HepG2 (cell line): ENCODE results near the gene PLSCR1. TPM values are rescaled to one million over a fixed set of nuclear protein-coding genes. Genes with fewer than 3 reads are reported as not detected.

Experiments used
- ATAC-seq: fragments of 200-7000 bp; cut with Tn5 transposase; 3 replicates; pipeline ENCODE4 v1.9.1; 2020; ENCODE audit warnings: mild to moderate bottlenecking, moderate library complexity
- BruUV-seq: library from RNA; stranded (reverse); fragments of 400-500 nt; replicated peaks from 2 replicates; lab custom pipeline; 2021; lab: Mats Ljungman, UMichigan
- CTCF ChIA-PET: fragments of 300-600 bp; formaldehyde crosslinking; extraction: SDS; loops from one replicate; lab custom pipeline; 2021; ENCODE audit warnings: low total read pairs, inconsistent platforms, low intra/inter-chr PET ratio; lab: Yijun Ruan, JAX
- POLR2A ChIA-PET: fragments of 350-600 bp; sonication (Branson Sonifier 250); formaldehyde crosslinking; loops from one replicate; lab custom pipeline; 2020; ENCODE audit warnings: antibody characterized with exemption, inconsistent platforms; lab: Yijun Ruan, JAX
- DNase-seq: peaks from one replicate; pipeline ENCODE4 v3.0.0-alpha.2; 2015; ENCODE audit warnings: low spot score
- FAIRE-seq: peaks from 3 replicates; lab custom pipeline; 2011; peaks lifted over from hg19 to GRCh38; lab: Jason Lieb, UNC
- H2AFZ ChIP-seq: one replicate; pipeline ENCODE4 v1.6.1; 2011; ENCODE audit warnings: low read length, inconsistent platforms
- H3K27ac ChIP-seq: fragments of 300-600 bp; 3 replicates; pipeline ENCODE4 v1.8.0; 2011; ENCODE audit warnings: mixed run types, mild to moderate bottlenecking, mixed read lengths, low read length, inconsistent platforms; ENCODE audit not compliant: insufficient read depth; ENCODE audit errors: extremely low read length
- H3K27me3 ChIP-seq, 2 experiments: fragments of 200-600 bp in 1 of 2; 2 replicates in 1 of 2; 3 replicates in 1 of 2; pipeline versions ENCODE4 v1.6.0 to v1.8.0; 2011; ENCODE audit warnings: low read length in 2 of 2, mild to moderate bottlenecking in 2 of 2, moderate library complexity in 2 of 2, inconsistent platforms in 1 of 2; ENCODE audit not compliant: insufficient read depth in 2 of 2, control insufficient read depth in 1 of 2
- H3K36me3 ChIP-seq, 2 experiments: fragments of 200-600 bp in 1 of 2; replicated peaks in 1 of 2; 2 replicates in 1 of 2; 3 replicates in 1 of 2; pipeline versions ENCODE4 v1.5.1 to v1.8.0; 2011; ENCODE audit warnings: low read length in 2 of 2, inconsistent platforms in 1 of 2; ENCODE audit not compliant: insufficient read depth in 2 of 2, control insufficient read depth in 1 of 2
- H3K4me1 ChIP-seq: 2 replicates; pipeline ENCODE4 v1.5.1; 2012; ENCODE audit warnings: low read length, inconsistent platforms; ENCODE audit not compliant: insufficient read depth
- H3K4me2 ChIP-seq: 2 replicates; pipeline ENCODE4 v1.6.0; 2011; ENCODE audit warnings: low read depth, low read length, inconsistent platforms
- H3K4me3 ChIP-seq, 3 experiments: fragments of 200-600 bp in 1 of 3; sonication (generic), shearing (Covaris generic) in 1 of 3; replicated peaks in 1 of 3; 2 replicates each; pipeline ENCODE4 v1.5.1; 2011 to 2016; ENCODE audit warnings: low read length in 3 of 3, inconsistent platforms in 2 of 3, low read depth in 2 of 3, mild to moderate bottlenecking in 2 of 3, control low read depth in 1 of 3, mixed read lengths in 1 of 3; ENCODE audit not compliant: insufficient read depth in 1 of 3
- H3K79me2 ChIP-seq: one replicate; pipeline ENCODE4 v1.6.1; 2011; ENCODE audit warnings: low read length, inconsistent platforms; ENCODE audit not compliant: insufficient read depth
- H3K9ac ChIP-seq: 2 replicates; pipeline ENCODE4 v1.6.0; 2011; ENCODE audit warnings: mild to moderate bottlenecking, low read depth, low read length, inconsistent platforms; ENCODE audit not compliant: insufficient read depth
- H3K9me3 ChIP-seq: 2 replicates; pipeline ENCODE4 v1.5.1; 2012; ENCODE audit warnings: mild to moderate bottlenecking, low read length
- H4K20me1 ChIP-seq: 2 replicates; pipeline ENCODE4 v1.6.0; 2011; ENCODE audit warnings: inconsistent platforms, mild to moderate bottlenecking, low read length, moderate library complexity; ENCODE audit not compliant: insufficient read depth
- CAMTA2 ChIP-seq: sonication (generic); formaldehyde crosslinking; IDR thresholded peaks from 2 replicates; pipeline ENCODE4 v1.4.0; 2020; ENCODE audit warnings: mild to moderate bottlenecking, missing genetic modification reagents, borderline replicate concordance
- EED ChIP-seq: sonication (generic); formaldehyde crosslinking; IDR thresholded peaks from 2 replicates; pipeline ENCODE4 v1.5.0; 2020; ENCODE audit warnings: mild to moderate bottlenecking, missing genetic modification reagents
- EHMT2 ChIP-seq: fragments of 200-600 bp; sonication (generic); IDR thresholded peaks from 2 replicates; pipeline ENCODE4 v1.7.0; 2017; ENCODE audit warnings: antibody characterized with exemption, low read depth, low read length, borderline replicate concordance
- FIP1L1 ChIP-seq: fragments of 200-400 bp; formaldehyde crosslinking; IDR thresholded peaks from 2 replicates; pipeline ENCODE4 v1.6.1; 2018; ENCODE audit warnings: low read depth, mild to moderate bottlenecking, low read length, moderate library complexity, borderline replicate concordance; ENCODE audit not compliant: insufficient read depth
- HDAC1 ChIP-seq: sonication (generic); formaldehyde crosslinking; IDR thresholded peaks from 2 replicates; pipeline ENCODE4 v1.5.1; 2020; ENCODE audit warnings: mild to moderate bottlenecking, missing genetic modification reagents
- HNF4G ChIP-seq, 2 experiments: sonication (generic) in 1 of 2; formaldehyde crosslinking in 1 of 2; IDR thresholded peaks; 2 replicates each; pipeline versions ENCODE4 v1.4.0 to v1.6.1; 2011 to 2020; ENCODE audit warnings: borderline replicate concordance in 2 of 2, low read depth in 2 of 2, mild to moderate bottlenecking in 2 of 2, low read length in 1 of 2, missing genetic modification reagents in 1 of 2, moderate library complexity in 1 of 2
- KLF9 ChIP-seq: IDR thresholded peaks from 2 replicates; pipeline ENCODE4 v1.6.1; 2016; ENCODE audit warnings: low read depth
- RARG ChIP-seq: sonication (generic); formaldehyde crosslinking; IDR thresholded peaks from 2 replicates; pipeline ENCODE4 v1.4.0; 2020; ENCODE audit warnings: low read depth, mild to moderate bottlenecking, missing genetic modification reagents
- ZNF343 ChIP-seq: sonication (generic); formaldehyde crosslinking; IDR thresholded peaks from 2 replicates; pipeline ENCODE4 v1.4.0; 2020; ENCODE audit warnings: mild to moderate bottlenecking, missing genetic modification reagents
- ZNF724P ChIP-seq: sonication (generic); formaldehyde crosslinking; IDR thresholded peaks from 2 replicates; pipeline ENCODE4 v1.8.0; 2022; ENCODE audit warnings: missing genetic modification reagents, borderline replicate concordance
- ZNF773 ChIP-seq: sonication (generic); formaldehyde crosslinking; IDR thresholded peaks from 2 replicates; pipeline ENCODE4 v1.4.0; 2020; ENCODE audit warnings: missing genetic modification reagents, borderline replicate concordance
- ZSCAN25 ChIP-seq: sonication (generic); formaldehyde crosslinking; IDR thresholded peaks from 2 replicates; pipeline ENCODE4 v1.8.0; 2022; ENCODE audit warnings: mild to moderate bottlenecking, missing genetic modification reagents
- WGBS: methylation state at CpG from one replicate; pipeline ENCODE4 v1.1.6; 2017; ENCODE audit warnings: low lambda C conversion rate; 5-methylcytosine and 5-hydroxymethylcytosine counted together
- in situ Hi-C: cut with HindIII; loops from 2 replicates; pipeline ENCODE4 v1.10.0; 2017; ENCODE audit warnings: low pct_unique_long_range_greater_than_20kb; ENCODE audit not compliant: extremely low pct_ligation_motif_present
- intact Hi-C: fragments of 100-400 bp; cut with micrococcal nuclease; formaldehyde crosslinking; loops from one replicate; pipeline ENCODE4 v1.10.0; 2022; ENCODE audit not compliant: unreplicated experiment
- polyA plus RNA-seq, 8 experiments: library from polyadenylated mRNA; depleted of rRNA in 3 of 8; stranded (reverse) in 7 of 8; unstranded in 1 of 8; fragments of >200 nt; fragmentation: Illumina TruSeq in 4 of 8; extraction: Trizol in 4 of 8; gene quantifications; 2 replicates each; pipeline versions ENCODE4 v1.2.1 to v1.2.3, GENCODE V29; 2011 to 2016; ENCODE audit warnings: low read depth in 4 of 8, missing spikeins in 1 of 8, mixed read lengths in 1 of 8; ENCODE audit not compliant: insufficient read depth in 1 of 8
- total RNA-seq, 5 experiments: library from RNA; depleted of rRNA; stranded (reverse); fragments of >200 nt; fragmentation: Illumina TruSeq; extraction: Trizol; gene quantifications; 2 replicates each; pipeline ENCODE4 v1.2.3, GENCODE V29; 2016; ENCODE audit warnings: low read depth in 1 of 5
- TF ChIP-seq, protein P1 (sequence below): fragments of 450-650 bp; IDR thresholded peaks from 2 replicates; pipeline ENCODE4 v1.6.1; 2017; ENCODE audit warnings: mild to moderate bottlenecking
- TF ChIP-seq, protein P2 (sequence below): sonication (generic); formaldehyde crosslinking; IDR thresholded peaks from 2 replicates; pipeline ENCODE4 v1.8.1; 2023; ENCODE audit warnings: mild to moderate bottlenecking, moderate library complexity, missing genetic modification reagents

The PLSCR1 gene
- total and polyA plus RNA-seq, 2 of the 13 experiments (the other 11 are each of a cell fraction or from before 2014, with no cell fraction given) = 33.8 to 34.1 TPM

DNA sequence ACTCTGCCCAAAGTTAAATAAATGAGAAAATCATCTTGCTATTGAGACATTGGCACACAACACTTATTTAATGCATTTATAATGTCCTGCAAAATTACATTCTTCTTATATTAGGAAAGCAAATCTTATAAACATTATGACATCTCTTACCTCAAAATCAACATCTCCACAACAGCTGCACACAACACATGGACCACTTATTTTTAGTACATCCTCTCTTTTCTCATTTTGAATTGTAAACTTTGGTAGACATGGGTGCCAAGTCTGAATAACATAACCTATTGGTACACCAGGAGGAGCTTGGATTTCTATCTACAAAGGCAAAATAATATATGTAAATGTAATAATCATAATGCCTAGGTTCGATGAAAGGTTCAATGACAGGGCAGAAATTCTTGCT is 23.0 kb downstream of the PLSCR1 start:
- no peak overlapping the region for H2AFZ ChIP-seq
- FAIRE-seq = no peak
- no peaks in the 10 kb centered on the region for H3K9me3 ChIP-seq
- no peak for TF ChIP-seq HNF4G (IDR thresholded peaks at IDR 0.05; ENCODE audit: borderline replicate concordance, low read depth, low read length)
- TF ChIP-seq HNF4G (CRISPR knock-in tag; IDR thresholded peaks at IDR 0.05; ENCODE audit: borderline replicate concordance, low read depth) = no peak
- TF ChIP-seq ZNF773 = no peak
- no peak for TF ChIP-seq RARG (CRISPR knock-in tag)
- H3K4me1 ChIP-seq = peaks cover 10% of the 10 kb centered on the region
- H3K27me3 ChIP-seq = no peaks in the 10 kb centered on the region
- intact Hi-C loops (no loop called here), in situ Hi-C loops (no loop called here)
- no peaks in the 10 kb centered on the region for H4K20me1 ChIP-seq
- BruUV-seq = no TSS peak
- H3K9ac ChIP-seq = no peak overlapping the region
- no peak overlapping the region for H3K4me2 ChIP-seq
- CTCF ChIA-PET = no interaction called here
- peaks cover 0 to 10% of the 10 kb centered on the region in 2 experiments; a peak in 3 of 5 replicates for H3K36me3 ChIP-seq
- WGBS = 100% methylated on average over 1 of the region's 1 CpG
- no peaks in the 10 kb centered on the region for H3K79me2 ChIP-seq
- POLR2A ChIA-PET = no interaction called here
- no peak overlapping the region for H3K27ac ChIP-seq
- no peak for ATAC-seq
- no peak overlapping the region for H3K4me3 ChIP-seq
- DNase-seq = no peak

DNA sequence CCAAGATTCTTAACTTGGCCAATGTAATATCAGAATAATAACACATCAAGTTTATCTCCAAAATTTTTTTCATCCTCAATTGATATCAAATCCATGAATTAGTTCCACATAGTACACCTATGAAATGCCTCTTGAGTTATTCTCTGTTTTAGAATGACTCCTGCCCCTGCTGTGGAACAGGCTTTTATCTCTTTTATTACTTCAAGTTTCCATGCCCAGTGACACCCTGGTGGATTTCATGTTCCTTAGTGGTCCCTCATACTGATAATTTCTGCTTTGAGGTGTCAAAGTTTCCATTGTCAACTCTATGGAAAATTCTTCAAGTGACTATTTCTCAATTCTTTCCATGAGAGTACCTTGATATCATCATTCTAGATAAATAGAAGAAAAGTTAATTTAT is 24.6 kb downstream of the PLSCR1 start:
- H3K9me3 ChIP-seq = no peaks in the 10 kb centered on the region
- H3K79me2 ChIP-seq = no peaks in the 10 kb centered on the region
- H3K4me2 ChIP-seq = no peak overlapping the region
- H3K27me3 ChIP-seq = no peaks in the 10 kb centered on the region
- no TSS peak for BruUV-seq
- H3K9ac ChIP-seq = no peak overlapping the region
- no peak overlapping the region for H2AFZ ChIP-seq
- in situ Hi-C loops = no loop called here
- CTCF ChIA-PET = no interaction called here
- peaks cover 10% of the 10 kb centered on the region for H3K4me1 ChIP-seq
- DNase-seq (no peak), FAIRE-seq (no peak)
- intact Hi-C loops = no loop called here
- no peaks in the 10 kb centered on the region for H4K20me1 ChIP-seq
- H3K27ac ChIP-seq = no peak overlapping the region
- TF ChIP-seq EED (CRISPR knock-in tag) (no peak), ZNF724P (no peak), KLF9 (no peak), EHMT2 (no peak), HDAC1 (CRISPR knock-in tag) (no peak), CAMTA2 (no peak), ZNF343 (no peak), FIP1L1 (no peak), ZSCAN25 (CRISPR knock-in tag) (no peak)
- TF ChIP-seq, protein P1, sequence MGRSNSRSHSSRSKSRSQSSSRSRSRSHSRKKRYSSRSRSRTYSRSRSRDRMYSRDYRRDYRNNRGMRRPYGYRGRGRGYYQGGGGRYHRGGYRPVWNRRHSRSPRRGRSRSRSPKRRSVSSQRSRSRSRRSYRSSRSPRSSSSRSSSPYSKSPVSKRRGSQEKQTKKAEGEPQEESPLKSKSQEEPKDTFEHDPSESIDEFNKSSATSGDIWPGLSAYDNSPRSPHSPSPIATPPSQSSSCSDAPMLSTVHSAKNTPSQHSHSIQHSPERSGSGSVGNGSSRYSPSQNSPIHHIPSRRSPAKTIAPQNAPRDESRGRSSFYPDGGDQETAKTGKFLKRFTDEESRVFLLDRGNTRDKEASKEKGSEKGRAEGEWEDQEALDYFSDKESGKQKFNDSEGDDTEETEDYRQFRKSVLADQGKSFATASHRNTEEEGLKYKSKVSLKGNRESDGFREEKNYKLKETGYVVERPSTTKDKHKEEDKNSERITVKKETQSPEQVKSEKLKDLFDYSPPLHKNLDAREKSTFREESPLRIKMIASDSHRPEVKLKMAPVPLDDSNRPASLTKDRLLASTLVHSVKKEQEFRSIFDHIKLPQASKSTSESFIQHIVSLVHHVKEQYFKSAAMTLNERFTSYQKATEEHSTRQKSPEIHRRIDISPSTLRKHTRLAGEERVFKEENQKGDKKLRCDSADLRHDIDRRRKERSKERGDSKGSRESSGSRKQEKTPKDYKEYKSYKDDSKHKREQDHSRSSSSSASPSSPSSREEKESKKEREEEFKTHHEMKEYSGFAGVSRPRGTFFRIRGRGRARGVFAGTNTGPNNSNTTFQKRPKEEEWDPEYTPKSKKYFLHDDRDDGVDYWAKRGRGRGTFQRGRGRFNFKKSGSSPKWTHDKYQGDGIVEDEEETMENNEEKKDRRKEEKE = no peak
- TF ChIP-seq, protein P2, sequence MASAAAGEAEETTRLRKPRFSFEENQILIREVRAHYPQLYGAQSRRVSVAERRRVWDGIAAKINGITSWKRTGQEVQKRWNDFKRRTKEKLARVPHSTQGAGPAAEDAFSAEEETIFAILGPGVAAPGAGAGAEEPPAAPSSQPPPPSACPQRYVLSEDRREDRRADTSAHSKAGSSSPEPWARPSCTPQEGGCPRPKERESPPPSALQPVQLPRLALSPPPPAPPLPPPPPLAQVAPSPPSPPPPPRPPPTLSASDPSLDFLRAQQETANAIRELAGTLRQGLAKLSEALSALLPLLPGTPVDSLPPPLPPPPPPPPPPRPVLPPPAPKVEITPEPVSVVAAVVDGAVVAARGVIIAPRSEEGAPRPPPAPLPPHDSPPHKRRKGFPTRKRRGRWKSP (CRISPR knock-in tag) = no peak
- TF ChIP-seq, all 625 proteins: peak for 0
- Histone ChIP-seq H3K36me3 (peaks cover 0 to 4% of the 10 kb centered on the region in 2 experiments; a peak in 3 of 5 replicates), H3K4me3 (no peak overlapping the region)
- ATAC-seq = no peak
- POLR2A ChIA-PET = no interaction called here
